Stimulated activated CD8-positive, alpha-beta memory T cell treated with anti-CD3 and anti-CD28 coated beads, Interleukin-15, amount 100 ng/mL, for 24 hours (primary cell): ENCODE data around the gene LIN37.

ENCODE experiments used
- DNase-seq: peaks from one replicate; pipeline ENCODE4 v3.0.0-alpha.2; 2020; ENCODE audit warnings: low read depth

The LIN37 gene

DNA sequence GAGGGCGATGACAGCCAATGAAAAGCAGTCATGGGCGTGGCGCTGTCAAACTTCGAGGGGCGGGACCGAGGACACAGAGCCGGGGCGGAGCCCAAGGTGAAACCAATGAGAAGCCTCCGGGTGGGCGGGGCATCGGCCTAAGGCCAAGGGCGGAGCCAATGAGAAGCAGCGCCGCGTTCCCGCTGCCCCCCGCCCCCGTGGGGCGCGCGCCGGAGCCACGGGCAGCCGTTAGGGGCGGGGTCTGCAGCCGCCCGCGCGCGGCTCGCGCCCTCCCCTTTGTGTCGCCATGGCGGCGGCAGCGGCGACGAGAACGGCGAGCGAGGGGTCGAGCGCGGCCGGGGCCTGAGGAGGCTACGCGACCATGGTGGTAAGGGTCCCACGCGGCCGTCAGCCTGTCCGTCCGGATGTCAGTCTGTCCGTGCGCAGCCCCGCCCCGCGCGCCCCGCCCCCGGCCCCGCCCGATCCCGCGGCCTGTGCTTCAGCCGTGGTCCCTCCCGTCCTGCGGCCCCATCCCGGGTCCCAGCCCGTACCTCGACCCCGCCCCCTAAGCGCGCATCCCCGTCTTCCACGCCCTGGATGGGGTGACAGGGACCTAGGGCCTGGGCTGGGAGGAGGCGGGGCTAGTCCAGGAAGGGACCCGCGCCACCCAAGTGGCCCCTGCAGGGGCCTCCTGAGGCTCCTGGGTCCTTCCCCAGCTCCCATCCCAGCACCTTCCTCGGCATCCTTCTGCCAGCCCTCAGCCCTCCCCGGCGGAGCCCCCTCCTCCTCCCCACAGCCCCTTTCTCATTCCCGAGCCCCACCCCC is 27.1 kb downstream of the LIN37 start, which contains the start of gene ARHGAP33:
Gene ARHGAP33 (plus strand): TSS at position 267 of the 804 bp plus-strand sequence. CDS start 95 bp downstream, at position 362.
- DNase-seq, result peak; percentile 94

GRCh38 chr19:35776102-35776788 is 27.9 kb downstream of the LIN37 start:
- DNase-seq, result no peak

DNA sequence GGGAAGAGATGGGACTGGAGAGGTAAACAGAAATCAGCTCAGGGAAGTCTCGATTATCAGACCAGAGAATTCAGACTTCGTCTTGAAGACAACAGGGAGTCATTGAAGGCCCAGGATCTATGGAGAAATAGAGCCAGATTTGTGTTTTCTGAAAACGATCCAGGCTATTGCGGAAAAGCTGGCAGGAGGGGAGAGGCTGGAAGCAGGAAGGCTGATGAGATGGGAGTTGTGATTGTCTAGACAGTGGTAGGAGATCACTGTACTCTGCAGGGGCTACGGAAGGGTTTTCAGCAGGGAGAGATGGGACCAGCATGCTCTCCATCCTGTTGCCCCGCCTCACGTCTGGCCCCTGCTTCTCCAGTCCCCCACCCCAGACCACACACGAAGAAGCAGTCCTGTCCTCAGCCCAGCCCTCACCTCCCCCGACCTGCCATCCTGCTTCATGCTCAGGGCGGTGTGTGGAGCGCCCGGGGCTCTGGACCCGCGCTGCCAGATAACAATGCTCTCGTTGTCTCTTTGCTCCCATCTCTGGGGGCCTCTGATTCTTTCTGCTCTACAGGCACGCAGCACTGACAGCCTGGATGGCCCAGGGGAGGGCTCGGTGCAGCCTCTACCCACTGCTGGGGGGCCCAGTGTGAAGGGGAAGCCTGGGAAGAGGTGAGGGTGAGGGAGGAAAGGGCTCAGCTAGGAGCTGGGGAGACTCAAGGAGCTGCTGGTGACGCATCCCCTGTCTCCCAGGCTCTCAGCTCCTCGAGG is 28.9 kb downstream of the LIN37 start:
- no peak for DNase-seq

GRCh38 chr19:35777961-35778360 is 29.6 kb downstream of the LIN37 start:
- no peak for DNase-seq

DNA sequence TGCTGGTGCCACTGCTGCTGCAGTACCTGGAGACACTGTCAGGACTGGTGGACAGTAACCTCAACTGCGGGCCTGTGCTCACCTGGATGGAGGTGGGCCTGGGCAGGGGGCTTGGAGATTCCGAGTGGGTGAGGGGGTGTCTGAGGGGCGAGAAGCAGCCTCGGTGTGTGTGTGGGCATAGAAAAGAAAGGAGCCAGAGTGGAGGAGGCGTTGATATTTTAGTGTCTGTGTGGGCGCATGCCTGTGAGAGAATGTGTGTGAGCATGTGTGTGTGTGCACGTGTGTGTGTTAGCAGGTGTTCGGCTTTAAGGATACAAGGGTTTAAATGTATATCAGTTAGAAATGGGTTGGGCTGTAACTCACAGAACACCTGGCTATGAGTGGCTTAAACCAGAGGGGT is 30.7 kb downstream of the LIN37 start:
- DNase-seq, result no peak

- DNase-seq, result no peak
These were observed 31.7 kb downstream of the LIN37 start for GRCh38 chr19:35780058-35780457.

GRCh38 chr19:35780717-35781116 is 32.3 kb downstream of the LIN37 start:
- no peak for DNase-seq

DNA sequence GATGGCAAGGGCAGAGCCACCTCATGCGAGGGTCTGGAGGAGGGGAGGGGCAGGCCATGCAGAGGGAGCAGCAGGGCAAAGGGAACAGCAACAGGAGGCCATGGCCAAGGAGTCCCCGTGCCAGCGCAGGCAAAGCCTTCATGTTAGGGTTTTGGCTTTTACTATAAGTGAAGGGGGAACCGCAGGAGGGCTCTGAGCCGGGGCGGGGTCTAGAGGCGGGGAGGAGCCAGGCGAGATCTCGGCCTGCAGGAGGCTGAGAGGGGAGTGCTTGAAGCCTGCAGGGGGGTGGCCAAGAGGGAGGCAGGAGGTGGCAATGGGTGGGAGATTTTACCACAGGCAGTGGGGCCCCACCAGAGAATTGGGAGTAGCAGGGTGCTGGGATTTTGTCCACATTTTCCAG is 33.3 kb downstream of the LIN37 start:
- DNase-seq, result no peak

DNA sequence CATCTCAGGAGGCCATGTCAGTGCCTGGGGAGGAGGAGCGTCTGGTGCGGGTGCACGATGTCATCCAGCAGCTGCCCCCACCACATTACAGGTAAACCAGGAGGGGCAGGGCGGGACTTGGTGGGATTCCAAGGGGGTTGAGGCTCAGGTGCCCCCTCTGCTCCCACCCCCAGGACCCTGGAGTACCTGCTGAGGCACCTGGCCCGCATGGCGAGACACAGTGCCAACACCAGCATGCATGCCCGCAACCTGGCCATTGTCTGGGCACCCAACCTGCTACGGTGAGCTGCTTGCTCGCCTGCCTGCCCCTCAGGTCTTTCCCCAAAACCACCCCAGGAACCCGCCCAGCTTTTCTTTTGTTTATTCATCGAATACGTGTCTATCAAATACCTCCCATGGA is 34.2 kb downstream of the LIN37 start:
- DNase-seq, result no peak

- no peak for DNase-seq
These were observed 35.4 kb downstream of the LIN37 start for GRCh38 chr19:35783469-35784434.

- DNase-seq, result no peak
These were observed 36.3 kb downstream of the LIN37 start for GRCh38 chr19:35784503-35785338.

- no peak for DNase-seq
These were observed 36.9 kb downstream of the LIN37 start for GRCh38 chr19:35785339-35785627.

DNA sequence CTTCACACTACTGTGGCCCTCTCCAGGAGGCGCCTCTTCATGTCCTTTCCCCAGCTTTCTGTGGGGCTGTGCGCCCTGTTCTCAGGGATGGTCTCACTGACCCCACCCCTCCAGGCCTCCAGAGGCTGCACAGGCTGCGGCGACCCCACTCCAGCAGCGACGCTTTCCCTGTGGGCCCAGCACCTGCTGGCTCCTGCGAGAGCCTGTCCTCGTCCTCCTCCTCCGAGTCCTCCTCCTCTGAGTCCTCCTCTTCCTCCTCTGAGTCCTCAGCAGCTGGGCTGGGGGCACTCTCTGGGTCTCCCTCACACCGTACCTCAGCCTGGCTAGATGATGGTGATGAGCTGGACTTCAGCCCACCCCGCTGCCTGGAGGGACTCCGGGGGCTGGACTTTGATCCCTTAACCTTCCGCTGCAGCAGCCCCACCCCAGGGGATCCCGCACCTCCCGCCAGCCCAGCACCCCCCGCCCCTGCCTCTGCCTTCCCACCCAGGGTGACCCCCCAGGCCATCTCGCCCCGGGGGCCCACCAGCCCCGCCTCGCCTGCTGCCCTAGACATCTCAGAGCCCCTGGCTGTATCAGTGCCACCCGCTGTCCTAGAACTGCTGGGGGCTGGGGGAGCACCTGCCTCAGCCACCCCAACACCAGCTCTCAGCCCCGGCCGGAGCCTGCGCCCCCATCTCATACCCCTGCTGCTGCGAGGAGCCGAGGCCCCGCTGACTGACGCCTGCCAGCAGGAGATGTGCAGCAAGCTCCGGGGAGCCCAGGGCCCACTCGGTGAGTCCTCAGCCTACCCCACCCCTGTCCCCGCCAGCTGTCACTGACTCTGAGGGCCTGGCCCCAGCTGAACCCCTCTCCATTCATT is 38.2 kb downstream of the LIN37 start:
- DNase-seq, result no peak

DNA sequence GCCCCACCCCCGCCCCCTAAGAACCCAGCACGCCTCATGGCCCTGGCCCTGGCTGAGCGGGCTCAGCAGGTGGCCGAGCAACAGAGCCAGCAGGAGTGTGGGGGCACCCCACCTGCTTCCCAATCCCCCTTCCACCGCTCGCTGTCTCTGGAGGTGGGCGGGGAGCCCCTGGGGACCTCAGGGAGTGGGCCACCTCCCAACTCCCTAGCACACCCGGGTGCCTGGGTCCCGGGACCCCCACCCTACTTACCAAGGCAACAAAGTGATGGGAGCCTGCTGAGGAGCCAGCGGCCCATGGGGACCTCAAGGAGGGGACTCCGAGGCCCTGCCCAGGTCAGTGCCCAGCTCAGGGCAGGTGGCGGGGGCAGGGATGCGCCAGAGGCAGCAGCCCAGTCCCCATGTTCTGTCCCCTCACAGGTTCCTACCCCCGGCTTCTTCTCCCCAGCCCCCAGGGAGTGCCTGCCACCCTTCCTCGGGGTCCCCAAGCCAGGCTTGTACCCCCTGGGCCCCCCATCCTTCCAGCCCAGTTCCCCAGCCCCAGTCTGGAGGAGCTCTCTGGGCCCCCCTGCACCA is 38.9 kb downstream of the LIN37 start:
- no peak for DNase-seq

- DNase-seq, result no peak
These were observed 40.0 kb downstream of the LIN37 start for GRCh38 chr19:35788205-35788960.

DNA sequence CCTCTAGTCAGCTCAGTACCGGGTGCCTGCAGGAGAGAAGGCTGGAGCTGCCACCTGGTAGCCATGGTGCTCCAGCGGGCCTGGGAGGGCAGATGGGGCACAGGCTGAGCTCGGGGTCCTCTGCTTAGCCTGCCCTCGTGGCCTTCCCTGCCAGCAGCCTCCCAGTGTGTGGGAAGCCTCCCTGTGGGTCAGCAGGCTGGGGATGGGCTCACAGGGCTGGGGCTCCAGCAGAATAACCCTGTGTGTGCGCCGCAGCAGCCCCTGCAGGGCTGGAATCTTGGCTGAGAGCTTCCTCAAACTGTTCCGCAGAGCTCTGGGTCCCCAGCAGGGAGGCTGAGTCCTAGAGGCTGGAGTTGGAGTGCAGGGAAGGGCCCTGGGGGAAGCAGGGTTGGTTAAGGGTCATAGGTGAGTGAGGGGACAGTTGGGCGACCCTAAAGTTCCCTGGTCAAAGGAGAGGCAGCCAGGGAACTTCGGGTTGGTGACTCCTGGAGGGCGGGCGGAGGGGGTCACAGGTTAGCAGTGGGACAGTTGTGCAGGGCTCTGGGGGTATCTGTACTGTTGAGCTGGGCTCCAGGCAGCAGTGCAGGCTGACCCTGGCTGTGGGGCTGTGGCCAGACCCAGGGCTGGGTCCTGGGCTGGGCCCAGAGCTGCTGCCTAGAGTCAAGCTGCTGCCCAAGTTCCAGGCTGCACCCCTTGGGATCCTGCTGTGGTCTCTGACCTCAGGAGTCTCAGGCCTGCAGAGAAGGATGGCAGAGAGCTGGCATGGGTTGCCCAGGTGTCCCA is 41.0 kb downstream of the LIN37 start:
- DNase-seq, result no peak

DNA sequence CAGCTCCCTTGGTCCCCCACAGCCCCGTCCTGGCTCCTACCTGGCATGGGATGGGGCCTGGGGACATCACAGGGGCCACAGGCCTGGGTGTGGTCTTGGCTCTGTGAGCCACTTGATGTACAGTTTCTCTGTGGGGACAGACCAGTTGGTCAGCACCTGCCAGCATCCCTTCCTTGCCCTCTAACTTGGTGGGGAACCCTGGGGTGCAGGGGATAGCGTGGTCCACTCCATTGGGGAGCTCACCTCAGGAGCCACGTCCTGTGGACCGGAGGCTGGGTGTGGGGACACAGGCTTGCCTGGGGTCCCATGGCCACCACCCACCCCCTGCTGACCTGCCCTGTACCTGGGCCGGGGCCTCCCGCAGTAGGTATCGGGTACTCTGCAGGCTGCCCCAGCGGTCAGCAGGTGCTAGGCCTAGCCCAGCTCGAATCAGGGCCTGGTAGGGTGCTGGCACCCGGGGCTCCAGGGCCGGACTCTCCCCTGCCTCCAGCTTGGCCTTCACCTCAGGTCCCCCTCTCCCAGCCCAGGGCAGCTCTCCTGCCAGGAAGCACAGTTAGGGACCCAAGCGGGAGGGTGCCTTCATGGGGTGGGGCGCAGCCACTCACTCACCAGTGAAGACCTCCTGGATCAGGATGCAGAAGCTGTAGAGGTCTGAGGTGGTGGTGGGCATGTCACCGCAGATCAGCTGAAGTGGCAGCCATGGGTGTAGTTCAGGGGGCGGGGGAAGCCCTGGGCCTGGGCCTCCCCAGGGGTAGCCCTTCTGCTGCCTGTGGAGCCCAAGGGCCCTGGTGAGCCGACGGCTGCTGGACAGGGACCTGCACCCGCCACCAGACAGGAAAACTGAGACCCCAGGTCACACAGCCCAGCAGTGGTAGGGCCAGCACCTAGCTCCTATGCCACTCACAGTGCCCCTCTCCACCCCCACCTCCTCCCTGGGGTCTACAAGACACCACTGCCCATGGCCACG is 41.9 kb downstream of the LIN37 start:
- no peak for DNase-seq
